Neuron (in vitro differentiated cells): ENCODE data around the gene PROK1.
"Not testable (repeated sequence)": the region's sequence is repeated elsewhere in the genome, so short reads cannot be mapped to it uniquely, and the experiment has no call there.

Source experiments
- H2AFZ ChIP-seq: one replicate; pipeline ENCODE4 v1.6.1; 2013; ENCODE audit warnings: low read depth, mild to moderate bottlenecking, inconsistent platforms, low read length, moderate library complexity
- H3K27me3 ChIP-seq: one replicate; pipeline ENCODE4 v1.6.1; 2013; ENCODE audit warnings: low read length; ENCODE audit not compliant: insufficient read depth
- H3K36me3 ChIP-seq: one replicate; pipeline ENCODE4 v1.6.1; 2013; ENCODE audit warnings: low read length; ENCODE audit not compliant: insufficient read depth
- H3K4me1 ChIP-seq: one replicate; pipeline ENCODE4 v1.6.1; 2013; ENCODE audit warnings: low read length; ENCODE audit not compliant: insufficient read depth
- H3K4me3 ChIP-seq: 2 replicates; pipeline ENCODE4 v1.5.1; 2013; ENCODE audit warnings: mild to moderate bottlenecking, low read length, moderate library complexity
- H3K9me3 ChIP-seq: one replicate; pipeline ENCODE4 v1.6.1; 2013; ENCODE audit warnings: low read length

Gene PROK1, protein sequence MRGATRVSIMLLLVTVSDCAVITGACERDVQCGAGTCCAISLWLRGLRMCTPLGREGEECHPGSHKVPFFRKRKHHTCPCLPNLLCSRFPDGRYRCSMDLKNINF

DNA sequence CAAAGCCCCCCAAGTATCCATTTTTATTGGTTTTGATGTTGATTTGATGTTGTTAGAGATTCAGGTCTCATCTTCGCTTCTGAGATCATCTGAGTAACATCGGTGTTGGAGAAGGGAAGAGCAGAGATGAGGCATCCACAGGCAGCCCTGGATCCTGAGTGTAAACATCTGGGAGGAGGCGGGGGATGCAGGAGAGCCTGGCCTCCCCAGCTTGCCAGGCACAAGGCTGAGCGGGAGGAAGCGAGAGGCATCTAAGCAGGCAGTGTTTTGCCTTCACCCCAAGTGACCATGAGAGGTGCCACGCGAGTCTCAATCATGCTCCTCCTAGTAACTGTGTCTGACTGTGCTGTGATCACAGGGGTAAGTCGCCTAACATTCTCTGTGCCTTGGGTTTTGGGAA lies at the start of gene PROK1:
PROK1 (plus strand) TSS at position 221 of the 400 bp plus-strand sequence; CDS start at position 289, 68 bp downstream.
- Histone ChIP-seq H3K36me3 (no peaks in the 10 kb centered on the region), H3K9me3 (no peaks in the 10 kb centered on the region), H3K27me3 (peaks cover 62% of the 10 kb centered on the region), H3K4me3 (no peak within 1 kb of the TSS), H3K4me1 (peaks cover 2% of the 10 kb centered on the region), H2AFZ (no peak within 1 kb of the TSS)

DNA sequence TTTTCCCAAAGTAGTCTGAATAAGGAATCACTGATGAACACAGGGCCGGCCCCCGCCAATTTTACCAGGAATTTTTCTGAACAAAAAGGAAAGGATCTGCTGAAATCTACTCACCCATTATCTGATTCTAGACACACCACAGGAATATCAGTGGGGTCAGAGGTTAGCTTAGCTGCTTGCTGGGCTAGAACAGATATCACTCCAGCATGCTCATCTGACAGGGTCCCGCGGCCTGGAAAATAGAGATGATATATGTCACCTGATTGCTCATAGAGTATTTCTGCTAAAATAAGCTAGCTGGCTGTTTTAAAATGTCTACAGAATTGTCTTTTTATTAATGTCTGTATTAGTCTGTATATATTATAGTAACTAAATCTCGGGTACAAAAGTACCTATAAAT lies 47.1 kb upstream of the PROK1 start:
- H3K36me3 ChIP-seq, result peaks cover 46% of the 10 kb centered on the region
- no peak overlapping the region for H2AFZ ChIP-seq

DNA sequence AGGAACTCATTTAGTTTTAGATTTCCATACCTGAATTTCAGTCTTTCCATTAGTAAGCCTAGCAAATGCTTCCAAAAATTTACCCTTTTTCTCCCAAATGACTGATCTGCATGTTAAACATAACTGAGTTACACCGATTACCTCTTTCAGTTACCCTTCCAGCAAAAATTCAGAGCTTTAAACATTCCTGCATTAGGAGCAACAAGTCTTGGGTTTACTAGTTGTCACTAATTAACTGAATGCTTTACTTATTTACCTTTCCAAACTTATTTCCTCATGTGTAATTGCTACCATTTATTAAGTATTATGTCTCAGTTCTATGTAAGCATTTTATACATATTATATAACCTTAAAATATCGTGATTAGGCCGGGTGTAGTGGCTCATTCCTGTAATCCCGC lies 46.5 kb upstream of the PROK1 start:
- peaks cover 46% of the 10 kb centered on the region for H3K36me3 ChIP-seq

More for the DNA sequence above, 47.1 kb upstream of the PROK1 start:
- Histone ChIP-seq H3K27me3 (no peaks in the 10 kb centered on the region), H3K9me3 (no peaks in the 10 kb centered on the region), H3K4me3 (no peak overlapping the region), H3K4me1 (peaks cover 8% of the 10 kb centered on the region)

DNA sequence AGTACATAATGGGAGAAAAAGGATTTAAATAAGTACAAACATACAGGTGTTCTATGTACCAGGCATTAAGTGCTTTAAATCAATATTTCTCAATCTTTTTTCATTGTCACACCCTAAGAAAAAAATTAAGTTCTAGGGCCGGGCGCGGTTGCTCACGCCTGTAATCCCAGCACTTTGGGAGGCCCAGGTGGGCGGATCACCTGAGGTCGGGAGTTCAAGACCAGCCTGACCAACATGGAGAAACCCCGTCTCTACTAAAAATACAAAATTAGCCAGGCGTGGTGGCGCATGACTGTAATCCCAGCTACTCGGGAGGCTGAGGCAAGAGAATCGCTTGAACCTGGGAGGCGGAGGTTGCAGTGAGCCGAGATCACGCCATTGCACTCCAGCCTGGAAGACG lies 44.5 kb upstream of the PROK1 start:
- not testable (repeated sequence) for H3K27me3 ChIP-seq
- H3K4me3 ChIP-seq, result peak overlapping the region; percentile 96

More for the DNA sequence above, 46.5 kb upstream of the PROK1 start:
- H2AFZ ChIP-seq, result no peak overlapping the region
- peaks cover 8% of the 10 kb centered on the region for H3K4me1 ChIP-seq
- no peaks in the 10 kb centered on the region for H3K9me3 ChIP-seq
- H3K27me3 ChIP-seq, result no peaks in the 10 kb centered on the region
- H3K4me3 ChIP-seq, result no peak overlapping the region

DNA sequence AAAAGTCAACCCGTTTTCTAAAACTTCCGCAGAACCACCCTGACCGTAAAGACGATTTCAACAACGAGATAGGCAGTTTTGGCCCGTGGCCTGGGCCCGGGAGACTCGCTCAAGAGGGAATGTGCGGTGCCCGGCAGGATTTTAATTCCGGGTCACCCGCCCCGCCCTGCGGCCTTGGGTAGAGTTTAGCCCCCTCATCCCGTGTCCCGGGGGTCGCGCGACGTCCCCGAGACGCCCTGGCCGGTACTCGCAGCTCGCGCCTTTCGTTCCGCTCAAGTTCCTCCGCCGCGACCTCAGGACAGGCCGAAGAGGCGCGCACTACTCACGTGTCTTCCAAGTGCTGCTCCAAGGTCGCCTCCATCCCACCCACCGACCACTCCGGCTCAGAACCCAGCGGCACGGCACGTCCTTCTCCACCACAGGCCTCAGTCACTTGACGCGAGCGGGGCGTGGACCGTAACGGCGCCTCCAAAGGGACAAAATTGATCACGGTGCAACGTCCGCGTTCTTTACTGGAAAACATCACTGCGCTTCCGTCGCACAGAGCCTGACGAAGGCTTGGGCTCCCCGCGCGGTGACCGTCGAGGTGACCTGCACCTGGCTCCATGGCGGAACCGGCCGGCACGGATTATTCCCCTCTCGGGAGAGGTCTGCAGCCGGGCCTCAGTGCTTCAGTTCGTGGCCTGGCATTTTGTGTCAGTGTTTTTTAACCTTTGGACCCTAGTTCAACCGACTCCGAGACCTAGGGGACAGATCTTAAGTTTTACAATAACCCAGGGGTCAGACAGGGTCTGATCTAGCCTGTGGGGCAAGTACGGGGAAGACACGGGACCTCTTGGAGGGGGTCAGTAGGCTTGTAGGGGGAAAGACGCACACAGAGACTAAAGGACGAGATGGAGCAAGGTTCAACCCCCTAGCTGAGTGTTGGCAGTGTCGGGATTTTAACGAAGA lies 43.4 kb upstream of the PROK1 start, which contains the start of gene LAMTOR5:
LAMTOR5 (minus strand) TSS at position 435 of the 951 bp plus-strand sequence; CDS start at position 361, 74 bp downstream.
- peaks cover 8% of the 10 kb centered on the region for H3K4me1 ChIP-seq
- peak within 1 kb of the TSS; percentile 96 for H3K4me3 ChIP-seq
- H2AFZ ChIP-seq, result peak within 1 kb of the TSS; percentile 84
- peaks cover 24% of the 10 kb centered on the region for H3K36me3 ChIP-seq
- no peaks in the 10 kb centered on the region for H3K27me3 ChIP-seq
- H3K9me3 ChIP-seq, result no peaks in the 10 kb centered on the region

More for the DNA sequence above, 44.5 kb upstream of the PROK1 start:
- not testable (repeated sequence) for H2AFZ ChIP-seq, H3K4me1 ChIP-seq, H3K9me3 ChIP-seq
- peaks cover 35% of the 10 kb centered on the region for H3K36me3 ChIP-seq

DNA sequence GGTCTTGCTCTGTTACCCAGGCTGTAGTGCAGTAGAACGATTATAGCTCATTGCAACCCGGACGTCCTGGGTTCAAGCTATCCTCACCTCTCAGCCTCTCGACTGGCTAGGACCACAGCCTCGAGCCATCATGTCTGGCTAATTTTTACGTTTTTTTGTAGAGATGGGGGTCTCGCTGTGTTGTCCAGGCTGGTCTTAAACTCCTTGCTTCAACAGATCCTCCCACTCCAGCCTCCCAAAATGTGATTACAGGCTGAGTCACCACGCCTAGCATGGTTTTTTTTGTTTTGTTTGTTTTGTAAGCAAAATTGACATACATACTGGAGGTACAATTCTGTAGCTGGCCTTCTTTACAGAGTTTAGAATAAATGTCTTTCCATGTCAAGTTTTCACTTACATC lies 42.5 kb upstream of the PROK1 start:
- peaks cover 8% of the 10 kb centered on the region for H3K4me1 ChIP-seq
- H3K9me3 ChIP-seq, result no peaks in the 10 kb centered on the region
- no peaks in the 10 kb centered on the region for H3K27me3 ChIP-seq
- H3K36me3 ChIP-seq, result peaks cover 14% of the 10 kb centered on the region
- H2AFZ ChIP-seq, result no peak overlapping the region
- H3K4me3 ChIP-seq, result peak overlapping the region; percentile 96

DNA sequence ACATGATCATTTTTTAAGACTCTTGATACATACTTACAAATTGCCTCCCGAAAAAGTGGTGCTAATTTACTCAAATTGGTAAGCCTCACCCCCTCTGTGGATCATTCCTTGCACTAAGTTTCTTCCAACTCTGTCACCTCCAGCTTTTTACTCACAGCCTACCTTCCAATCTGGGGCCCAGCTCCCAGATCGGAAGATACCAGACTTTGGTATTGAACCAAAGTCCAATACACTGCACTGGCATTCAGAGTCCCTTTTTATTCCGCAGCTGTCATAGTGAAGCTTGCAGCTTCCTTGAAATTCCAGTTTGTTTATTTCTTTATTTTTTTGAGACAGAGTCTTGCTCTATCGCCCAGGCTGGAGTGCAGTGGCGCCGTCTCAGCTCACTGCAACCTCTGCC lies 41.6 kb upstream of the PROK1 start:
- H3K9me3 ChIP-seq, result no peaks in the 10 kb centered on the region
- H3K4me3 ChIP-seq, result no peak overlapping the region
- H2AFZ ChIP-seq, result no peak overlapping the region
- peaks cover 8% of the 10 kb centered on the region for H3K4me1 ChIP-seq
- H3K27me3 ChIP-seq, result no peaks in the 10 kb centered on the region
- H3K36me3 ChIP-seq, result peaks cover 6% of the 10 kb centered on the region

DNA sequence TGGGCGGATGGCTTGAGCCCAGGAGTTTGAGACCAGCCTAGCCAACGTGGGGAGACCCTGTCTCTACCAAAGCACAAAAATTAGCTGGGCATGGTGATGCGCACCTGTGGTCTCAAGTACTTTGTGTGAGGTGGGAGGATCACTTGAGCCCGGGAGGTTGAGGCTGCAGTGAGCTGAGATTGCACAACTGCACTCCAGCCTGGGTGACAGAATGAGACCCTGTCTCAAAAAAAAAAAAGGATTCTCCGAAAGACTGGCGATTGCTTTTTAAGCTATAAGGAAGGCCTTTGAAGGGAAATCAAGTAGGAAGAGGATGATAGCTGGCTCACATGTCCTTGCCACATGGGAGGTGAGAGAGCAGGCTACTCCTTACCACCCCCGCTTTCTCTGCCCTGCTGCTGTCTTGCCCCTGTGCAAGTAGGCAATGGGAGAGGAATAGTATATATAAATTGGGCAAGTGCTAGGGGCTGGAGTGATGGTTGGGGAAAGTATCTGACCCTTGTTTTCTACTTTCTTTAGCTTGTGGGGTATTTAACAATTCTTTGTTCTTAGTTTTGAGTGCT lies 39.7 kb upstream of the PROK1 start:
- no peaks in the 10 kb centered on the region for H3K9me3 ChIP-seq
- no peaks in the 10 kb centered on the region for H3K27me3 ChIP-seq
- H2AFZ ChIP-seq, result no peak overlapping the region
- peaks cover 7% of the 10 kb centered on the region for H3K4me1 ChIP-seq
- H3K36me3 ChIP-seq, result no peaks in the 10 kb centered on the region
- no peak overlapping the region for H3K4me3 ChIP-seq

DNA sequence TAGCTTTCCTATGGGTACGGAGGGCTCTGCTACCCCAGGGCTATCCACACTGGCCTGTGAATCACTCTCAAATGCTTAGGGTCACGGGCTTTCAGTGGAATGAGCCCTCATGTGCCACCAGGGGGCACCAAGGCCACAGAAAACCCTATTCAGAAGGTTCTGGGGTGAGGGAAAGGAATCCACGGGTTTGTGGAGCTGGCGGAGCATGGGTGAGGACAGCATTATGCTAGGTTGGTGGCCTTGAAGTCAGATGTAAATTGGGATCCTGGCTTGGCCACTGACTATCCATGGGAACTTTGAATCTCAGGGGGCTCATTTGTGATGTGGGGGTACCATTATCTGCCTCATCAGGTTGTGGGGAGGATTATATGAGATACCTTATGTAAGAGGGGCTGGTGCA lies 38.4 kb upstream of the PROK1 start:
- H3K4me1 ChIP-seq, result peaks cover 6% of the 10 kb centered on the region
- H3K4me3 ChIP-seq, result no peak overlapping the region
- no peak overlapping the region for H2AFZ ChIP-seq
- no peaks in the 10 kb centered on the region for H3K36me3 ChIP-seq
- no peaks in the 10 kb centered on the region for H3K9me3 ChIP-seq
- no peaks in the 10 kb centered on the region for H3K27me3 ChIP-seq

DNA sequence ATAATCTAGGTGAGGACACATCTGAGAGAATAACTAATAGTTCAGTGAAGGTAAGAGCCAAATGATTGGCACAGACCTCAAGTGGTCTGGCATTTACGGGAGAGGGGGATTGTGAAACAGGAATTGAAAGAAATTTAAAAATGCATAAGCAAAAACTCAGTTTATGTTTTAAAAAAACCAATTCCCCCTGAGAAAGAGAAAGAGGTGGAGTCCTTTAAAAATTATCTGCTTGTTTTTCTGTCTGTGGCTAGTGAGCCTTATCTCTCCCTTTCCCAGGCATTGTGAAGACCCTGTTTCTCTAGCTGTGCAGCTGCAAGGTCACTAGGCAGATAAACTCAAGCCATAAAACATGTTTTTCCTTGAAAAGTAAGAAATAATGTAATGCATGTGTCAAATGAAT lies 37.9 kb upstream of the PROK1 start:
- not testable (repeated sequence) for H3K27me3 ChIP-seq, H3K4me1 ChIP-seq, H3K4me3 ChIP-seq, H2AFZ ChIP-seq, H3K36me3 ChIP-seq, H3K9me3 ChIP-seq

DNA sequence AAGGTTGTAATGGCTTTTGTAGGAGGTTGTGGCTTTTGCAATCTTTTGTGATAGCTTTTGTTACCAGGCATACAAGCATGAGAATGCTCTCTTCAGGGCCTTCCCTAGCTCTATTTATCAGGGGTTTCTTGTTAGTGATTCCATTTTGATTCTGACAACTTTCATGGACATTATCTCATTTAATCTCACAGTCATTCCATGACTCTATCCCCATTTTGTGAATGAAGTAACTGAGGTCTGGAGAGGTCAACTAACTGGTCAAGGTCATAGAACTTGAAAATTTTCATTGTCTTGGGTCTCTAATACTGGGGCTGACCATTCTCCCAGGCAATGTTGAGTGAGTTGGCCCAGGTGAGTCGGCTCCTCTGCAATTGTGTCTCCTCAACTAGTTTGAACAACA lies 32.2 kb upstream of the PROK1 start:
- no peaks in the 10 kb centered on the region for H3K36me3 ChIP-seq

DNA sequence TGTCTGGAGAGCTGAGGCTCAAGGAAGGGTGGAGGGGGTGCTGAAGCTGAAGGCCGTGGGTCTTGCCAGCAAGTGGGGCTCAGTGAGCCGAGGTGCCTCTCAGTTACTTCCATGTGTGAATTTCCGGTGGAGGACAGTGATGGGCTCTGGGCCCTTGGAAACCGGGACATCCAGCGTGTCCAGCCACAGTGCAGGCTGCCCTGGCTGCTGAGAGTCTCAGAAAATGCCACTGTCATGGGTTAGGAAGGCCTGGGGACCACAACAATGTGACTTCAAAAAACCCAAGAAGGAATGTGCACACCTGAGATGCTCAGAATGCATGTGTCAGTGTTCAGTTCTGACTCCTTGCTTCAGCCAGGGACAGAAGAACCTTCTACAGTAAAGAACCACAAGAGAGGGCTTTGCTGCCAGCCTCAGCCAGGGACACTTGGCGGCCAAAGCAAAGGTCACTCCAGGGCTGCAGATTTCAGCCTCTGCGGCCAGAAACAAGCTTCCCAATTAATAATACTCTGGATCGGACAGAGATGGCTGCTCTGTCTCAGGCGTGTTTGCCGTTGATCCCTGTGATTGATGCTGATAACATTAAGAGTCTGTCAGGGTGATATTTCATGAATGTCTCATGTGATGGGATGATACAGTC lies 30.8 kb upstream of the PROK1 start:
- no peaks in the 10 kb centered on the region for H3K36me3 ChIP-seq
- H3K4me3 ChIP-seq, result no peak overlapping the region
- H3K9me3 ChIP-seq, result no peaks in the 10 kb centered on the region
- H2AFZ ChIP-seq, result no peak overlapping the region
- H3K4me1 ChIP-seq, result no peaks in the 10 kb centered on the region
- peaks cover 9% of the 10 kb centered on the region for H3K27me3 ChIP-seq

More for the DNA sequence above, 32.2 kb upstream of the PROK1 start:
- H3K4me1 ChIP-seq, result no peaks in the 10 kb centered on the region
- no peak overlapping the region for H3K4me3 ChIP-seq
- H3K9me3 ChIP-seq, result no peaks in the 10 kb centered on the region
- H3K27me3 ChIP-seq, result peaks cover 3% of the 10 kb centered on the region
- H2AFZ ChIP-seq, result no peak overlapping the region
